ENCODE results near the gene TADA3.

The TADA3 gene

GRCh38 chr3:9770276-9770812, 21.9 kb downstream of the TADA3 start:
- Histone ChIP-seq H3K27me3 (replicated peaks; ENCODE audit: control insufficient read depth, insufficient read depth, low read length) (no peaks in the 10 kb centered on the region), H3K36me3 (ENCODE audit: control insufficient read depth, insufficient read depth, low read length) (no peaks in the 10 kb centered on the region; the same call in 1 of the 2 replicates), H3K4me3 (replicated peaks; ENCODE audit: low read depth, low read length) (peak overlapping the region; percentile 51)
- no peak for TF ChIP-seq CTCF (IDR thresholded peaks at IDR 0.05; ENCODE audit: insufficient read depth, low read length, poor library complexity, severe bottlenecking)
- DNase-seq (ENCODE audit: extremely low read depth, insufficient read length): no peak

- no peak for TF ChIP-seq CTCF (IDR thresholded peaks at IDR 0.05; ENCODE audit: insufficient read depth, low read length, poor library complexity, severe bottlenecking)
- H3K36me3 ChIP-seq (ENCODE audit: control insufficient read depth, insufficient read depth, low read length): no peaks in the 10 kb centered on the region; the same call in 1 of the 2 replicates
- peak within 1 kb of the TSS; percentile 51 for H3K4me3 ChIP-seq (replicated peaks; ENCODE audit: low read depth, low read length)
- DNase-seq (ENCODE audit: extremely low read depth, insufficient read length): peak; percentile 48
- no peaks in the 10 kb centered on the region for H3K27me3 ChIP-seq (replicated peaks; ENCODE audit: control insufficient read depth, insufficient read depth, low read length)
Measured at GRCh38 chr3:9769426-9770275, 22.6 kb downstream of the TADA3 start, which contains the start of gene CAMK1. TSS of gene CAMK1 (minus strand) at chr3:9769947. CDS start at chr3:9767749, 2,198 bp downstream.

GRCh38 chr3:9769012-9769411, 23.3 kb downstream of the TADA3 start:
- Histone ChIP-seq H3K4me3 (replicated peaks; ENCODE audit: low read depth, low read length) (no peak overlapping the region; the same call in 1 of the 2 replicates), H3K36me3 (ENCODE audit: control insufficient read depth, insufficient read depth, low read length) (no peaks in the 10 kb centered on the region; the same call in 1 of the 2 replicates), H3K27me3 (replicated peaks; ENCODE audit: control insufficient read depth, insufficient read depth, low read length) (no peaks in the 10 kb centered on the region)
- no peak for TF ChIP-seq CTCF (IDR thresholded peaks at IDR 0.05; ENCODE audit: insufficient read depth, low read length, poor library complexity, severe bottlenecking)
- DNase-seq (ENCODE audit: extremely low read depth, insufficient read length): no peak

- no peak overlapping the region for H3K4me3 ChIP-seq (replicated peaks; ENCODE audit: low read depth, low read length)
Measured at GRCh38 chr3:9768141-9768775, 24.0 kb downstream of the TADA3 start.

GRCh38 chr3:9767418-9767817, 24.9 kb downstream of the TADA3 start:
- no peak for TF ChIP-seq CTCF (IDR thresholded peaks at IDR 0.05; ENCODE audit: insufficient read depth, low read length, poor library complexity, severe bottlenecking)

More at GRCh38 chr3:9768141-9768775, 24.0 kb downstream of the TADA3 start:
- Histone ChIP-seq H3K27me3 (replicated peaks; ENCODE audit: control insufficient read depth, insufficient read depth, low read length) (no peaks in the 10 kb centered on the region), H3K36me3 (ENCODE audit: control insufficient read depth, insufficient read depth, low read length) (no peaks in the 10 kb centered on the region; the same call in 1 of the 2 replicates)
- DNase-seq (ENCODE audit: extremely low read depth, insufficient read length): no peak
- TF ChIP-seq CTCF (IDR thresholded peaks at IDR 0.05; ENCODE audit: insufficient read depth, low read length, poor library complexity, severe bottlenecking): no peak

More at GRCh38 chr3:9767418-9767817, 24.9 kb downstream of the TADA3 start:
- Histone ChIP-seq H3K27me3 (replicated peaks; ENCODE audit: control insufficient read depth, insufficient read depth, low read length) (no peaks in the 10 kb centered on the region), H3K4me3 (replicated peaks; ENCODE audit: low read depth, low read length) (no peak overlapping the region), H3K36me3 (ENCODE audit: control insufficient read depth, insufficient read depth, low read length) (no peaks in the 10 kb centered on the region; the same call in 1 of the 2 replicates)
- DNase-seq (ENCODE audit: extremely low read depth, insufficient read length): no peak

Measured in GM06990 (cell line).